Panc1 (cell line): ENCODE measurements around the gene AKIRIN2. TPM values are rescaled to one million over a fixed set of nuclear protein-coding genes. Genes with fewer than 3 reads are reported as not detected.

Experiments used
- ATAC-seq: fragments of 200-7000 bp; cut with Tn5 transposase; 2 replicates; pipeline ENCODE4 v1.9.1; 2020; ENCODE audit warnings: mild to moderate bottlenecking, moderate library complexity
- Bru-seq: library from RNA; stranded (reverse); fragments of 400-500 nt; gene quantifications from one replicate; lab custom pipeline; 2021; lab: Mats Ljungman, UMichigan
- BruChase-seq, 2 experiments: library from RNA; stranded (reverse); fragments of 400-500 nt; gene quantifications; one replicate each; lab custom pipeline; 2021; lab: Mats Ljungman, UMichigan
- BruUV-seq: library from RNA; stranded (reverse); fragments of 400-500 nt; replicated peaks from 2 replicates; lab custom pipeline; 2021; lab: Mats Ljungman, UMichigan
- CTCF ChIA-PET: fragments of 300-600 bp; sonication (Branson Sonifier 250); formaldehyde crosslinking; loops from one replicate; lab custom pipeline; 2022; ENCODE audit warnings: antibody characterized with exemption; lab: Charles Lee
- POLR2A ChIA-PET: fragments of 300-600 bp; sonication (Branson Sonifier 250); formaldehyde crosslinking; loops from one replicate; lab custom pipeline; 2022; ENCODE audit warnings: antibody characterized with exemption; lab: Charles Lee
- DNase-seq: peaks from one replicate; pipeline ENCODE4 v3.0.0-alpha.2; 2010; ENCODE audit warnings: low read depth, low spot score
- H3K27ac ChIP-seq: 2 replicates; pipeline ENCODE4 v1.5.1; 2011; ENCODE audit warnings: mild to moderate bottlenecking, low read length, inconsistent platforms
- H3K27me3 ChIP-seq: fragments of 200-500 bp; sonication (Bioruptor generic); 2 replicates; pipeline ENCODE4 v1.6.0; 2014; ENCODE audit warnings: low read length, inconsistent platforms; ENCODE audit not compliant: control insufficient read depth, insufficient read depth
- H3K36me3 ChIP-seq: fragments of 200-500 bp; sonication (Bioruptor generic); 2 replicates; pipeline ENCODE4 v1.5.1; 2014; ENCODE audit warnings: inconsistent platforms, mild to moderate bottlenecking, low read length, moderate library complexity; ENCODE audit not compliant: control insufficient read depth, insufficient read depth
- H3K4me1 ChIP-seq: 2 replicates; pipeline ENCODE4 v1.5.1; 2011; ENCODE audit warnings: inconsistent platforms, mild to moderate bottlenecking, low read length, moderate library complexity; ENCODE audit not compliant: control insufficient read depth, insufficient read depth
- H3K4me3 ChIP-seq, 2 experiments: 2 replicates each; pipeline ENCODE4 v1.5.1; 2011 to 2012; ENCODE audit warnings: low read depth in 2 of 2, low read length in 2 of 2, mild to moderate bottlenecking in 2 of 2, inconsistent platforms in 1 of 2, moderate library complexity in 1 of 2
- H3K9me3 ChIP-seq: fragments of 200-500 bp; sonication (Bioruptor generic); 2 replicates; pipeline ENCODE4 v1.5.1; 2014; ENCODE audit warnings: low read depth, mild to moderate bottlenecking, inconsistent platforms, low read length, moderate library complexity; ENCODE audit not compliant: control insufficient read depth, insufficient read depth
- CTCF ChIP-seq: fragments of 450-650 bp; IDR thresholded peaks from 2 replicates; pipeline ENCODE4 v1.5.1; 2017; ENCODE audit warnings: mild to moderate bottlenecking
- POLR2AphosphoS5 ChIP-seq: IDR thresholded peaks from 2 replicates; pipeline ENCODE4 v1.6.1; 2012; ENCODE audit warnings: mild to moderate bottlenecking, low read depth, low read length, moderate library complexity
- REST ChIP-seq, 2 experiments: IDR thresholded peaks; 2 replicates each; pipeline ENCODE4 v1.6.1; 2011 to 2012; ENCODE audit warnings: low read depth in 2 of 2, control low read depth in 1 of 2, low read length in 1 of 2, mild to moderate bottlenecking in 1 of 2, moderate library complexity in 1 of 2; ENCODE audit not compliant: insufficient read depth in 1 of 2
- SIN3A ChIP-seq: IDR thresholded peaks from 2 replicates; pipeline ENCODE4 v1.6.1; 2012; ENCODE audit warnings: low read depth, mild to moderate bottlenecking, low read length, moderate library complexity, borderline replicate concordance; ENCODE audit not compliant: insufficient read depth
- TCF7L2 ChIP-seq: IDR thresholded peaks from 2 replicates; pipeline ENCODE4 v1.6.1; 2011; ENCODE audit warnings: mild to moderate bottlenecking, low read depth, low read length, inconsistent platforms
- in situ Hi-C: cut with HindIII; loops from 2 replicates; pipeline ENCODE4 v1.10.0; 2016; ENCODE audit warnings: low sequenced_read_pairs, low pct_unique_long_range_greater_than_20kb
- intact Hi-C: fragments of 100-400 bp; cut with micrococcal nuclease; formaldehyde crosslinking; loops from one replicate; pipeline ENCODE4 v1.10.0; 2022; ENCODE audit not compliant: unreplicated experiment
- long read RNA-seq: library from polyadenylated mRNA; unstranded; transcript quantifications from one replicate; pipeline ENCODE4 v2.0.0, GENCODE V29; 2021; ENCODE audit not compliant: unreplicated experiment
- polyA plus RNA-seq: library from polyadenylated mRNA; unstranded; fragments of >200 nt; gene quantifications from one replicate; pipeline ENCODE4 v1.2.1, GENCODE V29; 2012; ENCODE audit warnings: missing spikeins; ENCODE audit not compliant: insufficient read length
- total RNA-seq: library from RNA; stranded (reverse); gene quantifications from one replicate; pipeline ENCODE4 v1.2.1, GENCODE V29; 2021; ENCODE audit not compliant: unreplicated experiment

The AKIRIN2 gene
- total RNA-seq = 47.6 TPM
- 30.3 TPM for polyA plus RNA-seq
- Bru-seq, nascent RNA = percentile 93 among the genes with signal in this experiment
- percentile 88 among the genes with signal in this experiment for BruChase-seq, experiment 1, labeled RNA remaining after a 2-hour chase
- BruChase-seq, experiment 2, labeled RNA remaining after a 6-hour chase = percentile 81 among the genes with signal in this experiment
- long read RNA-seq, transcript AKIRIN2-201 (5 exons, 1,662 nt) = major isoform, 61 of 67 reads
- long read RNA-seq, partial matches to known transcripts = 1 of 67 reads
- long read RNA-seq, other reads (novel, unspliced or antisense) = 5 of 67 reads

GRCh38 chr6:87701676-87702588 is at the start of gene AKIRIN2:
Gene AKIRIN2, minus strand, starts transcription at chr6:87702233. Its CDS starts 549 bp downstream, at chr6:87701684.
- H3K36me3 ChIP-seq = no peaks in the 10 kb centered on the region; the same call in 1 of the 2 replicates
- POLR2A ChIA-PET = interaction anchor here (0.6 to 1.2 kb wide), 2 partner anchors 21 to 29 kb away, joined by 3 to 6 read pairs; no protein-coding TSS in a partner anchor
- BruUV-seq = no TSS peak
- ATAC-seq (peak; percentile 90), DNase-seq (peak; percentile 94)
- in situ Hi-C loops = no loop called here
- TF ChIP-seq SIN3A = peak; percentile 96; the same call in 1 of the 2 replicates
- TF ChIP-seq POLR2AphosphoS5 = peak; percentile 95
- TF ChIP-seq CTCF = no peak
- no peak for TF ChIP-seq REST (IDR thresholded peaks at IDR 0.05; ENCODE audit: insufficient read depth in 1 of 2, low read depth in 2 of 2, low read length in 1 of 2)
- TF ChIP-seq TCF7L2 = peak; percentile 88
- peak within 1 kb of the TSS; percentile 77 to 89 for H3K4me3 ChIP-seq
- peak within 1 kb of the TSS; percentile 94 for H3K27ac ChIP-seq
- peaks cover 29% of the 10 kb centered on the region for H3K4me1 ChIP-seq
- CTCF ChIA-PET = no interaction called here
- no peaks in the 10 kb centered on the region for H3K9me3 ChIP-seq
- H3K27me3 ChIP-seq = no peaks in the 10 kb centered on the region
- intact Hi-C loops = no loop called here

GRCh38 chr6:87747646-87748045 is 45.6 kb upstream of the AKIRIN2 start:
- ATAC-seq (no peak), DNase-seq (no peak)
- H3K4me3 ChIP-seq = no peak overlapping the region
- no TSS peak for BruUV-seq
- in situ Hi-C loops (no loop called here), intact Hi-C loops (no loop called here)
- CTCF ChIA-PET = no interaction called here
- TF ChIP-seq REST (IDR thresholded peaks at IDR 0.05; ENCODE audit: insufficient read depth in 1 of 2, low read depth in 2 of 2, low read length in 1 of 2) = no peak
- no peak for TF ChIP-seq SIN3A
- no peak for TF ChIP-seq TCF7L2
- no peak for TF ChIP-seq POLR2AphosphoS5
- no peak for TF ChIP-seq CTCF
- H3K9me3 ChIP-seq = no peaks in the 10 kb centered on the region
- H3K36me3 ChIP-seq = no peaks in the 10 kb centered on the region
- no peak overlapping the region for H3K27ac ChIP-seq
- POLR2A ChIA-PET = interaction anchor here (0.6 kb wide), 1 partner anchor 40 kb away, joined by 5 read pairs; no protein-coding TSS in a partner anchor
- no peaks in the 10 kb centered on the region for H3K4me1 ChIP-seq
- no peaks in the 10 kb centered on the region for H3K27me3 ChIP-seq
